GM12891 (cell line): Measurements from ENCODE around the gene STX7.
A peak's percentile ranks its signal among the peaks of the same experiment; 100 is the strongest.

Experiments
- DNase-seq: peaks from one replicate; pipeline ENCODE4 v3.0.0; 2011; ENCODE audit warnings: low spot score; ENCODE audit not compliant: insufficient read length
- FAIRE-seq: peaks from 2 replicates; lab custom pipeline; 2011; peaks lifted over from hg19 to GRCh38; lab: Jason Lieb, UNC
- PAX5 ChIP-seq: IDR thresholded peaks from 2 replicates; pipeline ENCODE4 v1.6.1; 2011; ENCODE audit warnings: low read length, moderate library complexity, mild to moderate bottlenecking; ENCODE audit not compliant: insufficient read depth, severe bottlenecking
- POLR2A ChIP-seq: IDR thresholded peaks from 2 replicates; pipeline ENCODE4 v1.6.1; 2011; ENCODE audit warnings: low read depth, low read length, control low read depth
- POLR2AphosphoS5 ChIP-seq: IDR thresholded peaks from 2 replicates; pipeline ENCODE4 v1.6.1; 2011; ENCODE audit warnings: low read depth, low read length, control low read depth
- POU2F2 ChIP-seq: IDR thresholded peaks from 2 replicates; pipeline ENCODE4 v1.6.1; 2011; ENCODE audit warnings: low read depth, mild to moderate bottlenecking, control low read depth, low read length, moderate library complexity
- SPI1 ChIP-seq: IDR thresholded peaks from 2 replicates; pipeline ENCODE4 v1.6.1; 2011; ENCODE audit warnings: low read depth, low read length, control low read depth
- TAF1 ChIP-seq: IDR thresholded peaks from 2 replicates; pipeline ENCODE4 v1.6.1; 2011; ENCODE audit warnings: low read depth, low read length, control low read depth

The STX7 gene

DNA sequence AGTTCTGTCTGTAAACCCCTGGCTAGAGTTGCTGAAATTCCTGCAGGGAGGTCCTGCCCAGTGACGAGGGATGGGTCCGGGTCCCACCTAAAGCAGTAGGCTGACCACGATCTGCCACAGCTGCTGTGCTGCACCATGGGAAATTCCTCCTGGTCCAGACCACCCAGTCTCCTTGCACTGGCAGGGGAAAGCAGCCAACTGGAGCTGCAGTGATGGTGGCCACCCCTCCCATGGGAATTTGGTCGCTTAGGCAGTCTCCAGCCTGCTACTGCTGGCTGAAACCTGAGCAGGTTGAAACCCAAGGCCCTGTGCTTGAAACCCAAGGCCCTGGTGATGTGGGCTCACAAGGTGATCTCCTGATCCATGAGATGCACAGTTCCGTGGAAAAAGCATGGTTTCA is 87.7 kb downstream of the STX7 start:
- FAIRE-seq = no peak
- DNase-seq = no peak

GRCh38 chr6:132423839-132424238 is 89.1 kb downstream of the STX7 start:
- FAIRE-seq = no peak
- DNase-seq = no peak
- TF ChIP-seq PAX5 = no peak
- no peak for TF ChIP-seq POLR2A
- TF ChIP-seq TAF1 = no peak
- TF ChIP-seq POU2F2 = no peak
- no peak for TF ChIP-seq POLR2AphosphoS5
- no peak for TF ChIP-seq SPI1

More for the DNA sequence above, 87.7 kb downstream of the STX7 start:
- no peak for TF ChIP-seq TAF1
- TF ChIP-seq POU2F2 = no peak
- TF ChIP-seq POLR2AphosphoS5 = no peak
- TF ChIP-seq PAX5 = no peak
- no peak for TF ChIP-seq POLR2A
- TF ChIP-seq SPI1 = no peak

DNA sequence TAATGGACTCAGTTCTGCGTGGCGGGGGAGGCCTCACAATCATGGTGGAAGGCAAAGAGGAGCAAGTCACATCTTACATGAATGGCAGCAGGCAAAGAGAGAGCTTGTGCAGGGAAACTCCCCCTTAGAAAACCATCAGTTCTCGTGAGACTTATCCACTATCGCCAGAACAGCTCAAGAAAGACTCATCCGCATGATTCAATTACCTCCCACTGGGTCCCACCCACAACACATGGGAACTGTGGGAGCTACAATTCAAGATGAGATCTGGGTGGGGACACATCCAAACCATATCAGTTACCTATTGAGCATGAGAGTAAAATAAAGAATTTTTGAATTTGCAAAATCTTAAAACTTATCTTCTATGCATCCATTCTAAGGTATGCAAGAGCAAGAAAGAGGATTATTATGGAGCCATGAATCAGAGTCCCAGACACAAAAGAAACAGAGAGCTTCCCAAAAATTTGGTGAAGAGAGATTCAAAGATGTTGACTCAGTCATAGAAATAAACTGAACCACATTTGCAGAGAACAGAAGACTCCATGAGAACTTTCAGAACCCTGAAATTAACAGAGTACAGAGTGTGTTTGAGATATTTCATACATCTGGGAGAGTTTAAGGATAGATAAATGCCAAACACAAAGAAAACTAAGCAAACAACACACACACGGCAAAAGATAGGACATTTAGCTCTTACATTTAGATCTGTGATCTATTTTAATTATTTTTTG is 94.5 kb downstream of the STX7 start:
- no peak for DNase-seq
- no peak for FAIRE-seq
- TF ChIP-seq POLR2AphosphoS5 = no peak
- TF ChIP-seq SPI1 = no peak
- TF ChIP-seq PAX5 = no peak
- TF ChIP-seq TAF1 = no peak
- no peak for TF ChIP-seq POU2F2
- TF ChIP-seq POLR2A = no peak

GRCh38 chr6:132414761-132415160 is 98.2 kb downstream of the STX7 start:
- FAIRE-seq (no peak), DNase-seq (no peak)
- TF ChIP-seq PAX5 (no peak), POU2F2 (no peak), SPI1 (no peak), POLR2A (no peak), POLR2AphosphoS5 (no peak), TAF1 (no peak)

DNA sequence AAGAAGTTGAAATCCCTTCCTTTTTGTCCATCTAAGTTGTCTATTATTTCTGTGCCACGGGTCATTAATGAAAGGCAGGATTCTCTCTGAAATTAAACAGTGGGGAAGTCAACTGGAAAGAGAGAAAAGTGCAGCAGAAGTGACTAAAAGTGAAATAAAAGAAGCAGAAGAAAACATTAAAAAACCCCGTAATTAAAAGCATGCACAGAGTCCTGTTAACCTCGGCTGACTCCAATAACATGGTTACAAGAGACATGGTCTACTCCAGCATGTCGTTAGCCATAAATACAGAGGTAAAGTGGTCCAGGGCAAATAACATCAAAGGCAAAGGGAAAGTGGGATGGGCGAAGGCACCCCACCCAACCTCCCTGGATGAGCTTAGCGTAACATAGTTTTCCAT is 98.6 kb downstream of the STX7 start:
- DNase-seq = no peak
- no peak for FAIRE-seq
- TF ChIP-seq POLR2AphosphoS5 (no peak), POLR2A (no peak), POU2F2 (no peak), SPI1 (no peak), TAF1 (no peak), PAX5 (no peak)

- TF ChIP-seq PAX5 (no peak), POLR2A (no peak), POU2F2 (no peak), TAF1 (no peak), POLR2AphosphoS5 (no peak), SPI1 (no peak)
- FAIRE-seq (no peak), DNase-seq (no peak)
Observed at GRCh38 chr6:132413499-132413802, 99.5 kb downstream of the STX7 start.

DNA sequence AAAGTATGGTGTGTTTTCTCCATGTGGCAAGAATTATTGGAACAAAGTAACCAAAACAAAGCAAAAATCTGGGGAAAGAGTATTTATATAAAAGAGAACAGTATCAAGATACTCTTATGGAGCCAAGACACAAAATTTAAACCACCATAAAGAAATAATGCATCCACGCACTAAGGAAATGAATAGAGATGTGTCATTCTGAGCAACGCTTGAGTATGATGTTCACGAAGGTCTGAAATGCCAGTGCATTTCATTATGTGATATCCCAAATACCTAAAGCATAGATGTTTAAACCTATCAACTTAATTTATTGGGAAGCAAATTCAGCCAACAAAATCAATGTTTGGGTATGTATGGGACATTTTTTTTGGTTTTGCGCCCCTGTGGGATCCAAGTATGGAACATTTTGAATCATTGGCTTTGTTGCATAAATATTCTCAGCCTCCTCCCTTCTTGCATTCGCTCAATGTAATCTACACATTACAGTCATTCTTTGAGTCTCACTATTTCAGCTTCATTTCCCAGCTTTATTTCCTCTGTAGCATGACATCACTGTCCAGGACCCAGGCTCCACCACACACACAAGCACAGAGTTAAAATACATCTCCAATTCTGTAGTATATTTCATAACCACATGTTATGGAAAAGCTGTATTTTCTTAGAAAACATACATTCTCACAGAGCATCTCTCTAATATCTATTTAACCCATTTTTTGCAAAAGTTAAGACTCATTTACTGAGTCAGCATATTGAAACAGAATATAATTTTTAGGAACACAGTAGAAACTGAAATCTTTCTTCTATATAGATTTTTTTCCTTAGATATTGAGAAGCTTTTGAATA is 100.0 kb downstream of the STX7 start:
- FAIRE-seq (no peak), DNase-seq (no peak)
- no peak for TF ChIP-seq POU2F2
- TF ChIP-seq SPI1 = no peak
- no peak for TF ChIP-seq TAF1
- no peak for TF ChIP-seq PAX5

DNA sequence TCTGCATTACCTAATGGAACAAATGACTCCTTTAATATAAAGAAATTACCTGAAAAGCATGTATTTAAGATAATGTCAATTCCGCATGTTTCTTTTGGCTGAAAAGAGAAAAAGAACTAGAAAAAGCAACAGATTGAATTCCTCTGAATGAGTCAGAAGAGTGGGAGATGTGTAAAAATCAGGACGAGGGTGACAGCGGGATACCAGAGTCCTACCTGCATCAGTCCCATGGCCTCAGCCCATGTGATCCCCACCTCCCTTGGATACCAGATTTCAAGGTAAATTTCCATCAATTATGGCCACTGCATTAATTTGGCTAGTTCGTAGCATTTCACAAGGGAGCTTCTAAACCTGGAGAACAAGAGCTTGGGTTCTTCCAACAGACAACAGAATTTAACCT is 101.6 kb downstream of the STX7 start:
- no peak for TF ChIP-seq SPI1
- no peak for TF ChIP-seq POLR2AphosphoS5
- DNase-seq (no peak), FAIRE-seq (no peak)

DNA sequence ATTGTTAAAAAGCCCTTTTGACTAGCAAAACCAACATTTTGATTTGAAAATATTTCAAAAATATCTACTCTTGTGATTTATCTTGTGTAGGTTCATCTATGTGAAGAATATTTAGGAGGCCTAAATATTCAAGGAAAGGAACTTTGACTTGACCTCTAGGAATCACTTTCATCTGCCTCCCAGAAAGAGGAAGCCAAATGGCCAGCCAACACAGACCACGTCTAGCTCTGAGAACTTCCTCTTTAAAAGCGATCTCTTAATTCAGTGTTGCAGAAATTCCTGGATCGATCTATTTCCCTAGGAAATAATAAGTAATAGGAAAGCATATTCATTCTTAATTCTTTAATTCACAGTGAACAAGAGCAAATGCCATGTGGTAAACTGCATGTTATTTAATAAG is 102.1 kb downstream of the STX7 start:
- TF ChIP-seq SPI1 = peak; percentile 60
- TF ChIP-seq POU2F2 = no peak
- FAIRE-seq = no peak

More for the DNA sequence above, 102.1 kb downstream of the STX7 start:
- DNase-seq = no peak
